IPS DF 6.9 (cell line): ENCODE results near the gene POTEF.
"Not testable (repeated sequence)": the region's sequence is repeated elsewhere in the genome, so short reads cannot be mapped to it uniquely, and the experiment has no call there.

Source experiments
- DNase-seq: peaks from one replicate; pipeline ENCODE4 v3.0.0-alpha.2; 2013; ENCODE audit warnings: low read depth, low spot score
- H3K27ac ChIP-seq: one replicate; pipeline ENCODE4 v1.5.1; 2013; ENCODE audit warnings: low read length, control low read depth
- H3K27me3 ChIP-seq: 2 replicates; pipeline ENCODE4 v1.6.1; 2013; ENCODE audit warnings: mild to moderate bottlenecking, low read length; ENCODE audit not compliant: control insufficient read depth, insufficient read depth
- H3K36me3 ChIP-seq: 2 replicates; pipeline ENCODE4 v1.6.1; 2013; ENCODE audit warnings: low read length; ENCODE audit not compliant: control insufficient read depth, insufficient read depth
- H3K4me1 ChIP-seq: 2 replicates; pipeline ENCODE4 v1.6.1; 2013; ENCODE audit warnings: low read length; ENCODE audit not compliant: control insufficient read depth, insufficient read depth
- H3K4me3 ChIP-seq: 2 replicates; pipeline ENCODE4 v1.5.1; 2013; ENCODE audit warnings: mild to moderate bottlenecking, low read length
- H3K9me3 ChIP-seq: 2 replicates; pipeline ENCODE4 v1.6.1; 2013; ENCODE audit warnings: low read length, inconsistent platforms; ENCODE audit not compliant: control insufficient read depth, insufficient read depth
- WGBS: extraction: QIAGEN DNeasy Blood & Tissue Kit; methylation state at CpG from one replicate; pipeline ENCODE4 v1.1.7; 2013; ENCODE audit warnings: mixed read lengths, missing lambda C conversion rate; ENCODE audit not compliant: insufficient read length, insufficient coverage; 5-methylcytosine and 5-hydroxymethylcytosine counted together

Gene POTEF

GRCh38 chr2:130120924-130121323 lies 8.1 kb downstream of the POTEF start:
- no CpG with 5 or more reads among the region's 45 CpGs for WGBS
- H3K36me3 ChIP-seq, H3K4me1 ChIP-seq, DNase-seq, H3K4me3 ChIP-seq, H3K27ac ChIP-seq, H3K27me3 ChIP-seq, H3K9me3 ChIP-seq: not testable (repeated sequence)

GRCh38 chr2:130102597-130103363 lies 26.2 kb downstream of the POTEF start:
- not testable (repeated sequence) for H3K4me1 ChIP-seq, H3K4me3 ChIP-seq, H3K9me3 ChIP-seq, H3K36me3 ChIP-seq, DNase-seq, H3K27me3 ChIP-seq, H3K27ac ChIP-seq
- WGBS: no CpG with 5 or more reads among the region's 8 CpGs

- not testable (repeated sequence) for H3K27me3 ChIP-seq, H3K4me3 ChIP-seq, H3K27ac ChIP-seq, DNase-seq, H3K4me1 ChIP-seq, H3K36me3 ChIP-seq, H3K9me3 ChIP-seq
- no CpG with 5 or more reads among the region's 5 CpGs for WGBS
Measured at GRCh38 chr2:130062645-130063044, 66.4 kb downstream of the POTEF start.

GRCh38 chr2:130059982-130060381 lies 69.0 kb downstream of the POTEF start:
- H3K9me3 ChIP-seq, H3K4me1 ChIP-seq, H3K27me3 ChIP-seq, H3K36me3 ChIP-seq, H3K27ac ChIP-seq, DNase-seq, H3K4me3 ChIP-seq: not testable (repeated sequence)
- no CpG with 5 or more reads among the region's 10 CpGs for WGBS

- H3K27me3 ChIP-seq, H3K36me3 ChIP-seq, H3K27ac ChIP-seq, H3K4me3 ChIP-seq, H3K9me3 ChIP-seq, H3K4me1 ChIP-seq, DNase-seq: not testable (repeated sequence)
- WGBS: no CpG with 5 or more reads among the region's 7 CpGs
Measured at GRCh38 chr2:130056336-130056735, 72.7 kb downstream of the POTEF start.

GRCh38 chr2:130053217-130053911 lies 75.7 kb downstream of the POTEF start:
- H3K4me1 ChIP-seq, H3K36me3 ChIP-seq, DNase-seq, H3K27ac ChIP-seq, H3K9me3 ChIP-seq, H3K4me3 ChIP-seq, H3K27me3 ChIP-seq: not testable (repeated sequence)
- no CpG with 5 or more reads among the region's 7 CpGs for WGBS

GRCh38 chr2:130052376-130052775 lies 76.6 kb downstream of the POTEF start:
- H3K4me3 ChIP-seq, H3K4me1 ChIP-seq, H3K27me3 ChIP-seq, H3K9me3 ChIP-seq, H3K36me3 ChIP-seq, H3K27ac ChIP-seq, DNase-seq: not testable (repeated sequence)
- WGBS: no CpG with 5 or more reads among the region's 5 CpGs

GRCh38 chr2:130048422-130048821 lies 80.6 kb downstream of the POTEF start:
- H3K36me3 ChIP-seq, H3K9me3 ChIP-seq, H3K27me3 ChIP-seq, H3K4me3 ChIP-seq, H3K27ac ChIP-seq, DNase-seq, H3K4me1 ChIP-seq: not testable (repeated sequence)
- WGBS: no CpG with 5 or more reads among the region's 4 CpGs

GRCh38 chr2:130038265-130038603 lies 90.8 kb downstream of the POTEF start:
- not testable (repeated sequence) for DNase-seq, H3K27ac ChIP-seq, H3K36me3 ChIP-seq, H3K9me3 ChIP-seq, H3K4me1 ChIP-seq, H3K27me3 ChIP-seq, H3K4me3 ChIP-seq
- no CpG with 5 or more reads among the region's 16 CpGs for WGBS

GRCh38 chr2:130025931-130026330 lies 103.1 kb downstream of the POTEF start:
- H3K27me3 ChIP-seq, H3K36me3 ChIP-seq, H3K4me1 ChIP-seq, H3K9me3 ChIP-seq, H3K27ac ChIP-seq, H3K4me3 ChIP-seq, DNase-seq: not testable (repeated sequence)
- WGBS: no CpG with 5 or more reads among the region's 1 CpG
